Endothelial cell of hepatic sinusoid (primary cell): ENCODE data around the gene CPXM2.
"Not testable (repeated sequence)": the region's sequence is repeated elsewhere in the genome, so short reads cannot be mapped to it uniquely, and the experiment has no call there.

Experiments
- in situ Hi-C: cut with HindIII; loops from 2 replicates; pipeline ENCODE4 v1.10.0; 2017; ENCODE audit warnings: low sequenced_read_pairs

The CPXM2 gene

GRCh38 chr10:123747426-123747825, 144.2 kb downstream of the CPXM2 start:
- in situ Hi-C loops: no loop called here

DNA sequence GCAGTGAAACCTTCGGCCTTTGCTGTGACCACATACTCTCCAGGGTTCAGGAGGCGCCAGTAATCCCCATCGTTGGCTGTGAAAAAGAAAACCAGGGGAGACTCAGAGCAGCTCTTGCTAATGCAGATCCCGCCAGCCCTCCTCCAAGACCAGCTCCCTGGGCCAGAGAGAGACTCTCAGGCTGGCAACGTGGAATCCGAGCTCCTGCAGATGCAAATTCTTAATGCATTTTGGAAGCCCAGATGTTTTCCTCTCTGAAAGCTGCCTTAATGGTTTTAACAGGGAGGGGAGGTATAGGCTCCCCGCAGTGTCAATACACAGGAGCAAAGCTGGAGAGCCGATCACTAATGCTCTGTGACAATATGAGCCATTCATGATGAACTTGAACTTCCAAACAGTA, 144.7 kb downstream of the CPXM2 start:
- in situ Hi-C loops: no loop called here

GRCh38 chr10:123746520-123746919, 145.1 kb downstream of the CPXM2 start:
- in situ Hi-C loops: no loop called here

DNA sequence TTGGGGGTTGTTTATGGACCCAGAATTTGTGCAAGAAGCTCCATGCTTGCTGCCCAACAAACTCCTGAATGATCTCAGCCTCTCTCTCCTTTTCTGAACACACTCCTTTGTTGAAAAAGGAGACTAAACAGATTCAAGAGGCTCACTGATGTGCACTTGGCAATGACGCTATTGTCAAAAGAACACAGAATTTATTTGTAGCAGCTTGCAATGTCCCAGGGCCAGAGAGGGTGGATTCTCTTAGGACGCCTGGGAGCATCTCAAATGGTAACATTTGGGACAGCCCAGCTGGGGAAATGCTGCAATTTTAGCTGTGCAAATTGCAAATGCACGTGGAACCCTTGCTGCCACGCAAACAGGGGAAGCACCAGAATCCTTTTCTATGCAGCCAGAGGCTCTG, 145.5 kb downstream of the CPXM2 start:
- in situ Hi-C loops: no loop called here

- in situ Hi-C loops: no loop called here
Measured at GRCh38 chr10:123744224-123744536, 147.4 kb downstream of the CPXM2 start.

GRCh38 chr10:123743441-123744223, 148.0 kb downstream of the CPXM2 start:
- in situ Hi-C loops: no loop called here

DNA sequence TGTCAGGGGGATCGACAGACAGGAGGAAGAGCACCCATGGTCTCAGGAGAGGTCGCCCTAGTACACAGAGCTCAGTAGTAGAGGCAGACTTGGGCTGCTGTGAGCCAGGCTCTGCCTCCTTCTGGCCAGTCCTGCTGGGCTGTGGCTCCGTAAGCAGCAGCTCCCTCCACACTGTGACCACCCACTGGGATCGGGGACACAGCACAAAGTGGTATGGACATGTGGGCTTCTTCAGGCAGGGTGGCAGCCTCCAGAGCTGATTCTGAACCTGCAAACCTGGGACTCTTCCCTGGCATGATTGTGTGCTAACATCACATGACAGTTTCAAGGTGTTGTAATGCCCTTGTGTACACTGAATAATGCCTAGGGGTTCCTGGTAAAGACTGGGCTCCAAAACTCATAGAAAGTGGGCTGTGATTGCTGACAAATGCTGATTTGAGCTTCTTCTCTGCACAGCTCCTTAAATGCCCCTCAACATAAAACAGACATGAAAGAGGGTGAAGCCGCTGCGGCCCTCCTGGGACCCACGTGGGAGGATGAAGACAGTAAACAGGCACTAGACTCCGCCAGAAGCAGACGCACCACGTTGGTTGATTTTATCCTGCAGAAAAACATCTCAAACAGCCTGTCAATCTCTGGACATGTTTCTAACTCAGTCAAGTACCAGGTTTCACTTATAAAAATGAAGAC, 148.7 kb downstream of the CPXM2 start:
- in situ Hi-C loops: no loop called here

DNA sequence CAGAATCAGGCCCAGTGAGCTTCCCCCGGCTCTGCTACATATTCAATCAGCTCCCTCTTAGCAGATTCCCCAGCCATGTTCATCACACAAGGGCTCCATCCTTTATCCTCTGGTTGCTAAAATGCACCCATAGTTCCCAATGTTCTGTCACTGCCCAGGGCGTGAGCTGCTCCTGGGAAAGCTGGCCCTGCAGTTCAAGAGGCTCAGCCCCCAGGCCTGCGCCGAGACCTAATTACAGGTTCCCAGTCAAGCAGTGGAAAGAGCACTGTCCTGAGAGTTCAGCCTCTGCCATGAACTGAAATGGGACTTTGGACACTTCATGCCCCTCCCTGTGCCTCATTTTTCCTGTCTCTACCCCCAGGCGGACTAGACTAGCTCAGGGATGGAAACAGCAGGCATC, 149.9 kb downstream of the CPXM2 start:
- in situ Hi-C loops: no loop called here

- in situ Hi-C loops: no loop called here
Measured at GRCh38 chr10:123741146-123741545, 150.5 kb downstream of the CPXM2 start.

DNA sequence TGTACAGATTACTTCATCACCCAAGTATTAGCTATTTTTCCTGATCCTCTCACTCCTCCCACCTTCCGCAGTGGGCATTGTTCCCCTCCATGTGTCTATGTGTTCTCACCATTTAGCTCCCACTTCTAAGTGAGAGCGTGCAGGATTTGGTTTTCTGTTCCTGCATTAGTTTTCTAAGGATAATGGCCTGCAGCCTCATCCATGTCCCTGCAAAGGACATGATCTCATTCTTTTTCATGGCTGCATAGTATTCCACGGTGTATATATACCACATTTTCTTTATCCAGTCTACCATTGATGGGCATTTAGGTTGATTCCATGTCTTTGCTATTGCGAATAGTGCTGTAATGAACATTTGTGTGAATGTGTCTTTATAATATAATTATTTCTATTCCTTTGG, 154.7 kb downstream of the CPXM2 start:
- in situ Hi-C loops: not testable (repeated sequence)

DNA sequence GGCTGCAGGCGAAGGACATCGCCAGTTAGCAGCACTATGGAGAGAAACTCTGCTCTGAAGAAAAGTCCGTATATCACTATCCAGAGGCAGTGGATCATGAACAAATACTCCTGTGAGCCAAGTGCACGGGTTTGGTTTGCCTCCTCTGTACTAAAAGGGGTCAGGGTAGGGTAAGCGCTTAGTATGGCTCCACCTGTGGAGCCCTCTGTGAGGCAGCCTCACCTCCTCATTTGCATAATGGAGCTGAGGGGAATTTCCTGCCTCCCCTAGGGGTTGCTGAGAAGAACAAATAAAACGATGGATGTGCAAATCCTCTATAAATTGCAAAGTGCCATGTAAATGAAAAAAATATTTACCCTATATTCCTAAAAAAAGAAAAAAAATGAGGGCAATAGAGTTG, 162.1 kb downstream of the CPXM2 start:
- in situ Hi-C loops: no loop called here

GRCh38 chr10:123726836-123727235, 164.8 kb downstream of the CPXM2 start:
- in situ Hi-C loops: no loop called here

- in situ Hi-C loops: no loop called here
Measured at GRCh38 chr10:123726381-123726780, 165.2 kb downstream of the CPXM2 start.

DNA sequence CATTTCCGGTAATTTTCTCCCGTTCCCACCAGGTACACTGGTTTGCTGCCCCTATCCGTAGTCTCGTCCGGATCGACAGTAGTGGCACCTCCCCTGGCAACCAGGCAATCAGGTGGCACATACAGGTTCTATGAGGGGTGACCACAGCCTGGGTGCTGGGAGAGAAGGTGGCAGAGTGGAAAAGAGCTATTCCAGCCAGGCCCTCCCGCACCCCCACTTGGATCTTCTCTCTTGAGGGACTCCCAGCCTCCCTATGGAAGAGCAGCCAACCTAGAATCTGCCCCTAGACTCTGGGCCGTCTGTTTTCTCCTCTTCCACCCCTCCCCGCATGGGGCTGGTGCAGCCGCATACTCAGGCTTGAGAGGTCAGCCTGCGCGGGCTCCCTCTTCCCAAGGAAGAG, 166.9 kb downstream of the CPXM2 start:
- in situ Hi-C loops: no loop called here

DNA sequence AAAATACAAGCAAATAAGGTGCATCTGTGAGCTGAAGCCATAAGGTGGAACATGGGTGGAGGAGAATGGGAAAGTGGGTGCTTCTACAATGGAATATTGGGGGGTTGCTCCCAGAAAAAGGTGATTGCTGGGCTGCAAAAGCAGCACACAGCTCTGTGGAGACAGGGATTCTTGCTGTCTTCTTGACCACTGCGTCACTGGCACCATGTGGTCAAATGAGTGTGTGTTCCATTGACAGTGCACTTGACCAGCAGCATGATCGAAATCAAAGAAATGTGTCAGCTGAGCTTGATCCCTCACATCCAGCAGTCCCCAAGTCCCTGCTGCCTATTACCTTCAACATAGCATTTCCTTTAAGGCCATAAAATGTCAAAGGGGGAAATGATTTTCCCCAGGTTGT, 169.3 kb downstream of the CPXM2 start:
- in situ Hi-C loops: no loop called here

DNA sequence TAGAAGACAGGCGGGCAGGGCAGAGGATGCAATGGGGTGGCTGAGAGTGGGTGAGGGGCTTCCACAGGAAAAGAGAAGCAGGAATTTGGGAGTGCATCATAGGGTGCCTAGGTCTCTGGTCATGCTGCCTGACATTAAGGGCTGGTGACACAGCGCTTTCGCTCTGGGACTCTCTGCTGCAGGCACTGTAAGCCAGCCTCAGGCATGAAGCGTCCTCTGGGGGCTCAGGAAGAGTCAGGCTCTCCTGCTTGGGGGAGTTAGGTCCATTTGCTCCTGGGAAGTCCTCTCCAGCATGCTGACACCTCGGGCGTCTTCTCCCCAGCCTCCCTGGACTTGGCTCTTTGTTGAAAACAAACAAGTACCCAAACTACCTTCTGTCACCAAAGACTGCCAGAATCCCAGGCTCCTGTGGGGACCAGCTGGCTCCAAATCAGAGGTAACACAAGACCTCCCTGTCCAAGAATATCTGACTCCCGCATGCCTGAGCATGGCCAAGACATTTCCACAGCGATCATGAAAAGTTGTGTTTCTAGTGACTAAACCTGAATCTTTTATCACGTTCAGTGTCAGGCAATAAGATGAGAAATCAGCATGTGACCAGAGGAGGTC, 170.1 kb downstream of the CPXM2 start:
- in situ Hi-C loops: no loop called here

DNA sequence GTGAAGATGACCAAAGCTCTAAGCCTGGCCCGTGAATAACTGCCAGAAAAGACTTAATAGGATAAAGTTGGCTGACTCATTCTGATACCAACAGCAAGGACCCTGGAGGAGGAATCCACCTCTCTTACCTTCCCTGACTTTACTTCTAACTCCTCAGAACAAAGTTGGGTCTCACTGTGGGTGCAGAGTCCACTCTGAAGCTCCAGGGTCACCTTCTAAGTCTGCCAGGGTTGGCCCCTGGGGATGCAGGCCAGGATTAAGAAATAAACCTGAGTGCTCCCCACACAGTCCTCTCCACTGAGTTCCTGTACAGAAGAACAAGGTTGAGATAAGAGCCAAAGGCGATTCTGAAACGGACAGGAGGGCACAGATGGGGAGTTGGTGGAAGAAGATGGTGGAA, 171.1 kb downstream of the CPXM2 start:
- in situ Hi-C loops: no loop called here

- in situ Hi-C loops: loop anchor here (5.0 kb wide), 2 partner anchors 56 to 86 kb away; no protein-coding TSS in a partner anchor
Measured at GRCh38 chr10:123718544-123719060, 173.0 kb downstream of the CPXM2 start.

GRCh38 chr10:123717336-123717735, 174.3 kb downstream of the CPXM2 start:
- in situ Hi-C loops: loop anchor here (5.0 kb wide), 2 partner anchors 55 to 85 kb away; no protein-coding TSS in a partner anchor

DNA sequence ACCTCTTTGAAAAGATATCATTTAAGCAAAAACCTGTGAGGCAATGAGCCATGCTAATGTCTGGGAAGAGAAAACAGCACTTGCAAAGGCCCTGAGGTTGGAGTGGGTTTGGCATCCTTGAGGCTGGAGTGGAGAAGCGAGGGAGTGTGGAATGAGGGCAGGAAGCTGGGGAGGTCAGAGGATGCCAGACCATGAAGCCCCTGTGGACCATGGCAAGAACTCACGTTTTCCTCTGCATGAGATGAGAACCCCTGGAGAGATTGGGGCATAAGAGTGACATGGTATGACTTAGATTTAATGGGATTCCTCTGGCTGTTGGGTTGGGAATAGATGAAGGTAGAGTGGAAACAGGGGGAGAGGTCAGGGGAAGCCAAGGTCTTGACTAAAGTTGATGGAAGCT, 176.1 kb downstream of the CPXM2 start:
- in situ Hi-C loops: loop anchor here (5.0 kb wide), 2 partner anchors 53 to 83 kb away; no protein-coding TSS in a partner anchor

DNA sequence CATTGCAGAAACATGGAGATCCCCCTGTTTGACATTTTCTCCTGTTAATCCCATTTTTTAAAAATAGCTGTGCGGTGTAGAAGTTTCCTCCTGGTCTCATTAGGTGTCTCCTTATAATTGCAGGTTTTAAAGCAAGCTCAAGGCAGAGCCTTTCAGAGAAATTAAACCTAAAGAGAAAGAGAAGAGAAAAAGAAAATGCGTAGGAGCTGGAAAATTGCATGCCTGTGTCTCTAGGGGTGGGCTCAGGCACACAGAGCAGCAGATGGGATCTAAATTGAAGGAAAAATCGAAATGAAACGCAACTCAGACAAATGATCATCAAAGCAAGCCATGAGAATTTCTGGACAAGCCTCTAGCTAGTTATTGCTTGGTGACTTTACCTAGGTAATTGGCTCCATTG, 185.4 kb downstream of the CPXM2 start:
- in situ Hi-C loops: no loop called here

DNA sequence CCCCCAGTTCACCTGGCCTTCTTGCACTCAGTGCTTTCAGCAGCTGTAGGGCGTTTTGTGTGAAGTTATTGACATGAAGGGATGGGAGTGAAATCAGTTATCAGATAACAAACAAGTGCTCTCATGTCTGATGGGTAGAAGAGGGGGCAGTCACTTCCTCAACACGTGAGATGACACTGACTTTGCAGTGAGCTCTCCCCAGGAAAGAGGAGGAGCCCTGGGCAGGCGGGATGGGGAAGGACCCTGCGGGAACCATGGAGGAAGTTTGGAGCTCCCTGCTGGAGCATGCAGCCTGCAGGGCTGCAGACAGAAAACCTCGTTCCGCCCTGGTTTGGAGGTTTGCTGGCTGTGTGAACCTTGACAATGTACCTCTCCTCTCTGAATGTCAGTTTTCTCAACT, 186.8 kb downstream of the CPXM2 start:
- in situ Hi-C loops: no loop called here
